ENCODE data around the gene POLDIP2.
A peak's percentile ranks its signal among the peaks of the same experiment; 100 is the strongest.
"Not testable (repeated sequence)": the region's sequence is repeated elsewhere in the genome, so short reads cannot be mapped to it uniquely, and the experiment has no call there.

POLDIP2 gene

DNA sequence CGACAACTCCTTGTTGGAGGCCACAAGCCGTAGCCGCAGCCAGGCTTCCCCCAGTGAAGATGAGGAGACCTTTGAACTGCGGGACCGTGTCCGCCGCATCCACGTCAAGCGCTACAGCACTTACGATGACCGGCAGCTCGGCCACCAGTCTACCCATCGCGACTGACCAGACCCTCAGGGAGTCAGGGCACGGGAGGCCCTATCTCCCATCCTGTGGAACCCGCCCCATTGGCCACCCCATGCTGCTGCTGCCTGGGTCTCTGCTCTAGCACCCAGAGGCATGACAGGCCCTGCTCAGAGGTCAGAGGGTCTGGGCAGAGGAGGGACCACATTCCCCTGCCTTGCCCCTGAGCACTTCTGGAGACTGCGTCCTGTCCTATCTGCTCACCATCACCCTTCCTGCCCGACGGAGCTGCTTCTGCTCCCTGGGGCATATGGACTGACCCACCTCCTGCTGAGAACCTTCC is 12.9 kb downstream of the POLDIP2 start:
- Histone ChIP-seq H3K9me3 (ENCODE audit: control insufficient read depth, insufficient read depth, low read depth, low read length) (no peaks in the 10 kb centered on the region), H3K27ac (ENCODE audit: low read depth, low read length) (no peak overlapping the region), H3K36me3 (ENCODE audit: control insufficient read depth, insufficient read depth, low read length) (peaks cover 98% of the 10 kb centered on the region), H3K9ac (ENCODE audit: low read length) (no peak overlapping the region), H3K4me3 (ENCODE audit: low read depth, low read length) (no peak overlapping the region), H3K4me1 (ENCODE audit: control insufficient read depth, insufficient read depth, low read length) (peaks cover 13% of the 10 kb centered on the region; the same call in 1 of the 2 replicates), H3K27me3 (ENCODE audit: control insufficient read depth, insufficient read depth, low read length) (no peaks in the 10 kb centered on the region)

DNA sequence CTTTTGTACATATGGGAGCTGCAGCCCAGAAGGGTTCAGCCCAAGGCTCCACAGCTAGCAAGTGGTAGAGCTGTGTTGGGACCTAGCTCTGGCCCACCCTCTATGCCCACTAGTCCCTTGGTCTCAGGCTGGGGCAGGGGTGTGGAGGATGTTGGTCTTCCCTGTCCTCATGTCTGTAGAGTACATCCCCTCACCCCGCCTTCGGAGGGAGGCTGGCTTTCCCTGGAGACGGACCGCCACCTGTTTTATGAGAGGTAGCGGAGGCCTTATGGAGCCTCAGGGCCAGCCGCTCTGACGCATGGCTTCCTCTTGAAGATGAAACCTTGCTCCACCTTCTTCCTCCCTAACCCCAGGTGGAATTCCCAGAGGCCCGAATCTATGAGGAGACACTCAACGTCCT is 13.3 kb downstream of the POLDIP2 start:
- no peaks in the 10 kb centered on the region for H3K27me3 ChIP-seq (ENCODE audit: control insufficient read depth, insufficient read depth, low read length)
- H3K36me3 ChIP-seq (ENCODE audit: control insufficient read depth, insufficient read depth, low read length): peaks cover 98% of the 10 kb centered on the region
- no peak overlapping the region for H3K27ac ChIP-seq (ENCODE audit: low read depth, low read length)
- no peak overlapping the region for H3K4me3 ChIP-seq (ENCODE audit: low read depth, low read length)
- H3K9ac ChIP-seq (ENCODE audit: low read length): no peak overlapping the region
- H3K9me3 ChIP-seq (ENCODE audit: control insufficient read depth, insufficient read depth, low read depth, low read length): no peaks in the 10 kb centered on the region
- H3K4me1 ChIP-seq (ENCODE audit: control insufficient read depth, insufficient read depth, low read length): peaks cover 13% of the 10 kb centered on the region; the same call in 1 of the 2 replicates

DNA sequence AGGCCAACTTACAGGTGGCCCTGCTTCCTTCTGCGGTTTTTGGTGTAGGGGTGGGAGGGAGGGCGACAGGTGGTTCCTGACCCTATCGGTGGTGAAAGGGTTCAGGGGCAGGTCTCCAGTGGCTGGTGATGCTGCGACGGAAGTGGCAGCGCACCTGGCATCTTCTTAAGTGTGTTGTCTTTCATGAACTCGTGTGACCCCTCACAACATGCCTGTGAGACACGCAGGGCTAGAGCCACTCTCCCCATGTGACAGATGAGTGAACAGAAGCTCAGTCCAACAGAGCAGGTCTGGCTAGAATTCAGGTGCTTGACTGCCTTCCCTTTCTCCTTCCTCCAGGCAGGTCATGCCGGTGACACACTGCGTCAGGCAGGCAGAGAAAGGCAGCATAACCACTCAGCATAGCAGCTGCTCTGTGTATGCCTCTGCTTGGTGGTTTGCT is 13.8 kb downstream of the POLDIP2 start:
- H3K9me3 ChIP-seq (ENCODE audit: control insufficient read depth, insufficient read depth, low read depth, low read length): no peaks in the 10 kb centered on the region
- no peak overlapping the region for H3K27ac ChIP-seq (ENCODE audit: low read depth, low read length)
- H3K27me3 ChIP-seq (ENCODE audit: control insufficient read depth, insufficient read depth, low read length): no peaks in the 10 kb centered on the region
- peaks cover 95% of the 10 kb centered on the region for H3K36me3 ChIP-seq (ENCODE audit: control insufficient read depth, insufficient read depth, low read length)
- H3K9ac ChIP-seq (ENCODE audit: low read length): no peak overlapping the region
- no peak overlapping the region for H3K4me3 ChIP-seq (ENCODE audit: low read depth, low read length)
- H3K4me1 ChIP-seq (ENCODE audit: control insufficient read depth, insufficient read depth, low read length): peaks cover 13% of the 10 kb centered on the region; the same call in 1 of the 2 replicates

DNA sequence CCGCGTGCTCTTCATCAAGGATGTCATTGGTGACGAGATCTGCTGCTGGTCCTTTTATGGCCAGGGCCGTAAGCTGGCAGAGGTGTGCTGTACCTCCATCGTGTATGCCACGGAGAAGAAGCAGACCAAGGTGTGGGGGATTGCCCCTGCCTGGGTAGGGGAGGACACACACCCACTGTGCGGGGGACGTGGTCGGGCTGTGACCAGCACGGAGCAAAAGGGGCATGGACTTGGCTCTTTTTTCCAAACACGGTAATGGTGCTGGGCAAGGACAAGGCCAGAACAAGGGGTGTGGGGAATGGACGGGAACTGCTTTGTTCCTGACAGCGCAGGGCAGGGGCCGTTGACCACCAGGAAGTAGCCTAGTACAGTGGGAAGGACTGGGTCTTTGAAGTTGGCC is 15.0 kb downstream of the POLDIP2 start:
- Histone ChIP-seq H3K9me3 (ENCODE audit: control insufficient read depth, insufficient read depth, low read depth, low read length) (no peaks in the 10 kb centered on the region), H3K36me3 (ENCODE audit: control insufficient read depth, insufficient read depth, low read length) (peaks cover 85% of the 10 kb centered on the region), H3K4me3 (ENCODE audit: low read depth, low read length) (no peak overlapping the region), H3K27me3 (ENCODE audit: control insufficient read depth, insufficient read depth, low read length) (no peaks in the 10 kb centered on the region), H3K4me1 (ENCODE audit: control insufficient read depth, insufficient read depth, low read length) (peaks cover 10% of the 10 kb centered on the region; the same call in 1 of the 2 replicates), H3K9ac (ENCODE audit: low read length) (no peak overlapping the region), H3K27ac (ENCODE audit: low read depth, low read length) (no peak overlapping the region)

DNA sequence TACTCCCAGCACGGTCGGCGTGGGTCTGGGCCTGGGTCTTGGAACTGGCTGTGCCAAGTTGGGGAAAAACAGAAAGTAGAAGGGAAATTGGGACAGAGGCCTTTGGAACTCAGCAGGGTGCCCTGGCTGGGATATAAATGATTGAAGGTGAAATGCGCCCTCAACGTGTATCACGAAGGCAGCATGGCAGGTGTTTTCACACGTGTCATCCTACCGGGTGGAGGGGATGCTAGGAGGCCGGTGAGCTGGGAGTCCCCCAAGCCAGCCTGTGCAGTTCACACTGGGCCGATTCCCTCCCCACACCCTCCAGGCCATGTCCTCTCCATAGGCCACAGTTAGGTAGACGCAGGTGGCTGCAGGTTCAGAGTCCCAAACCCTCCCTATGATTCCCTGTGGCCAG is 15.8 kb downstream of the POLDIP2 start:
- Histone ChIP-seq H3K36me3 (ENCODE audit: control insufficient read depth, insufficient read depth, low read length) (peaks cover 77% of the 10 kb centered on the region), H3K27me3 (ENCODE audit: control insufficient read depth, insufficient read depth, low read length) (no peaks in the 10 kb centered on the region), H3K9me3 (ENCODE audit: control insufficient read depth, insufficient read depth, low read depth, low read length) (no peaks in the 10 kb centered on the region), H3K9ac (ENCODE audit: low read length) (no peak overlapping the region), H3K4me1 (ENCODE audit: control insufficient read depth, insufficient read depth, low read length) (peaks cover 8% of the 10 kb centered on the region; the same call in 1 of the 2 replicates), H3K27ac (ENCODE audit: low read depth, low read length) (no peak overlapping the region), H3K4me3 (ENCODE audit: low read depth, low read length) (no peak overlapping the region)

DNA sequence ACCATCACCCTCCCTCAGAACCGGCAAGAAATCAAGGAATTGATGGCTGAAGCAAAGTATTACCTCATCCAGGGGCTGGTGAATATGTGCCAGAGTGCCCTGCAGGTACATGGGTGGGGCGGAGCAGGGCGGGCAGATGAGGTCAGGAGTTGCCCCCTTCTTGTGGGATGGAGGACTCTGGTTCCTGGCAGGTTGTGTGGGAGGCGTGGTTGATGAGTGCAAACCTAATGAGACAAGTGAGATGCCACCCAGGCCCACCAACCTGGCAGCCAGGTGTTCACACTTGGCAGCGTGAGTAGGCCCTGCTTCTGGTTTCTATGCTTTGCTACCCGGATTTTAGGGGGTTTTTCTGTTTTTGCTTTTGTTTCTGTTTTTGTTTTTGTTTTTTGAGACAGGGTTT is 17.0 kb downstream of the POLDIP2 start:
- Histone ChIP-seq H3K36me3 (ENCODE audit: control insufficient read depth, insufficient read depth, low read length) (peaks cover 66% of the 10 kb centered on the region), H3K4me1 (ENCODE audit: control insufficient read depth, insufficient read depth, low read length) (peaks cover 6% of the 10 kb centered on the region; the same call in 1 of the 2 replicates), H3K4me3 (ENCODE audit: low read depth, low read length) (no peak overlapping the region), H3K27ac (ENCODE audit: low read depth, low read length) (no peak overlapping the region), H3K27me3 (ENCODE audit: control insufficient read depth, insufficient read depth, low read length) (no peaks in the 10 kb centered on the region), H3K9ac (ENCODE audit: low read length) (no peak overlapping the region), H3K9me3 (ENCODE audit: control insufficient read depth, insufficient read depth, low read depth, low read length) (no peaks in the 10 kb centered on the region)

DNA sequence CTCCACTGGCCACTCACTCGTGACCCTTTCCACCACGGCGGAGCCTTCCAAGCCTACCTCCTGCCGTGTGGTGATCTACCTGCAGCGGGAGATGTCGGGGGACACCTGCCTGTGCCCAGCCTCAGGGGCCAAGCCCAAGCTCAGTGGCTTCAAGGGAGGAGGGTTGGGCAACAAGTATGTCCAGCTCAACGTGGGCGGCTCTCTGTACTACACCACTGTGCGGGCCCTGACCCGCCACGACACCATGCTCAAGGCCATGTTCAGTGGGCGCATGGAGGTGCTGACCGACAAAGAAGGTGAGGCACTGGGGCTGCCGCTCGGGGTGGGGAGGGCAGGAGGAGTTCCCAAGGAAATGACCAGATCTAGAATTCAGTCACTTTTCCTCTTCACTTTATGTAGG is 17.9 kb downstream of the POLDIP2 start:
- peaks cover 57% of the 10 kb centered on the region for H3K36me3 ChIP-seq (ENCODE audit: control insufficient read depth, insufficient read depth, low read length)
- H3K27ac ChIP-seq (ENCODE audit: low read depth, low read length): peak overlapping the region; percentile 14; the same call in 1 of the 2 replicates
- no peak overlapping the region for H3K4me3 ChIP-seq (ENCODE audit: low read depth, low read length)

DNA sequence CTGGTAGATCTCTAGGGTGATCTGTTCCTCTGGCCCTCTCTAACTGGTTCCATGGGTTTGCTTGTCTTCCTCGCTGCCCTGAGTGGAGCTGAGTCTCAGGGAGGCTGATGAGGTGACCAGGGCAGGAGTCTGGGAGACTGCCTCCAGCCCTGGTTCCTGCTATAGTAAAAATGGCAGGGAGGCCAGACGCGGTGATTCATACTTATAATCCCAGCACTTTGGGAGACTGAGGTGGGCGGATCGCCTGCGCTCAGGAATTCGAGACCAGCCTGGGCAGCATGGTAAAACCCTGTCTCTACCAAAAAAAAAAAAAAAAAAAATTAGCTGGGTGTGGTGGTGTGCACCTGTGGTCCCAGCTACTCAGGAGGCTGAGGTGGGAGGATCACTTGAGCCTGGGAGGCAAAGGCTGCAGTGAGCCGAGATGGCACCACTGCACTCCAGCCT is 18.5 kb downstream of the POLDIP2 start:
- H3K9ac ChIP-seq (ENCODE audit: low read length); H3K4me3 ChIP-seq (ENCODE audit: low read depth, low read length); H3K9me3 ChIP-seq (ENCODE audit: control insufficient read depth, insufficient read depth, low read depth, low read length); H3K27me3 ChIP-seq (ENCODE audit: control insufficient read depth, insufficient read depth, low read length); H3K27ac ChIP-seq (ENCODE audit: low read depth, low read length): not testable (repeated sequence)
- H3K4me1 ChIP-seq (ENCODE audit: control insufficient read depth, insufficient read depth, low read length): peaks cover 13% of the 10 kb centered on the region
- H3K36me3 ChIP-seq (ENCODE audit: control insufficient read depth, insufficient read depth, low read length): peaks cover 50% of the 10 kb centered on the region

More for the DNA sequence above, 17.9 kb downstream of the POLDIP2 start:
- peaks cover 9% of the 10 kb centered on the region for H3K4me1 ChIP-seq (ENCODE audit: control insufficient read depth, insufficient read depth, low read length)
- no peaks in the 10 kb centered on the region for H3K27me3 ChIP-seq (ENCODE audit: control insufficient read depth, insufficient read depth, low read length)
- no peak overlapping the region for H3K9ac ChIP-seq (ENCODE audit: low read length)
- no peaks in the 10 kb centered on the region for H3K9me3 ChIP-seq (ENCODE audit: control insufficient read depth, insufficient read depth, low read depth, low read length)

DNA sequence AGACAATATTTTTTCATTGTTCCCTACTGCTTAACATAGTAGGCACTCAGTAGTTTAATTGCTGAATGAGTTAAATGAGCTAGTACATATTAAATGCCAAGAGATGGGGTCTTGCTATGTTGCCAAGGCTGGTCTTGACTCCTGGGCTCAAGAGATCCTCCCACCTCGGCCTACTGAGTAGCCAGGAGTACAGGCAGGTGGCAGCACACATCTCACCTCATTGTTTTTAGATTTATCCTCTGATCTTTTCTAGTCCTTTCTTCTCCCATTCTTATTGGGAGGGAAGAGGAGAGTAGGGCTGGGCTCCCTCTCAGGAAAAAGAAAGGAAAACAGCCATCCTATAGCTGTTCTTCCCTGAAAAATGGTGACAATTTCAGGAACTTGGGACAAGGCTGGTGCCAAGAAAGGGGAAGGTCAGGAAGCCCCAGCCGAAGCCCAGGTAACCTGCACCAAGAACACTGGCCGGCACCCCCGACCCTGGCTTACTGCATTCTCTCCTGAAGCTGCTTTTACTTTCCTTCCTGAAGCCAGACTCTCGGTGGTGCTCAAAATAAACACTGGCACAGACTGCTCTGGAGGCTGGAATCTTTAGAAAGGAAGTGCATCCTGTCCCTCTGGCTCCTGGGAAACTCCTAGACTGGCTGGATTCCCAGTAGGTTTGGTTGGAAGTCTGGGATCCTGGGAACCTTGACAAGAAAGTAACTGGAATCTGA is 19.1 kb downstream of the POLDIP2 start:
- H3K4me3 ChIP-seq (ENCODE audit: low read depth, low read length): no peak overlapping the region
- no peaks in the 10 kb centered on the region for H3K27me3 ChIP-seq (ENCODE audit: control insufficient read depth, insufficient read depth, low read length)
- H3K4me1 ChIP-seq (ENCODE audit: control insufficient read depth, insufficient read depth, low read length): peaks cover 13% of the 10 kb centered on the region
- no peaks in the 10 kb centered on the region for H3K9me3 ChIP-seq (ENCODE audit: control insufficient read depth, insufficient read depth, low read depth, low read length)
- H3K36me3 ChIP-seq (ENCODE audit: control insufficient read depth, insufficient read depth, low read length): peaks cover 46% of the 10 kb centered on the region
- H3K9ac ChIP-seq (ENCODE audit: low read length): no peak overlapping the region
- H3K27ac ChIP-seq (ENCODE audit: low read depth, low read length): no peak overlapping the region

DNA sequence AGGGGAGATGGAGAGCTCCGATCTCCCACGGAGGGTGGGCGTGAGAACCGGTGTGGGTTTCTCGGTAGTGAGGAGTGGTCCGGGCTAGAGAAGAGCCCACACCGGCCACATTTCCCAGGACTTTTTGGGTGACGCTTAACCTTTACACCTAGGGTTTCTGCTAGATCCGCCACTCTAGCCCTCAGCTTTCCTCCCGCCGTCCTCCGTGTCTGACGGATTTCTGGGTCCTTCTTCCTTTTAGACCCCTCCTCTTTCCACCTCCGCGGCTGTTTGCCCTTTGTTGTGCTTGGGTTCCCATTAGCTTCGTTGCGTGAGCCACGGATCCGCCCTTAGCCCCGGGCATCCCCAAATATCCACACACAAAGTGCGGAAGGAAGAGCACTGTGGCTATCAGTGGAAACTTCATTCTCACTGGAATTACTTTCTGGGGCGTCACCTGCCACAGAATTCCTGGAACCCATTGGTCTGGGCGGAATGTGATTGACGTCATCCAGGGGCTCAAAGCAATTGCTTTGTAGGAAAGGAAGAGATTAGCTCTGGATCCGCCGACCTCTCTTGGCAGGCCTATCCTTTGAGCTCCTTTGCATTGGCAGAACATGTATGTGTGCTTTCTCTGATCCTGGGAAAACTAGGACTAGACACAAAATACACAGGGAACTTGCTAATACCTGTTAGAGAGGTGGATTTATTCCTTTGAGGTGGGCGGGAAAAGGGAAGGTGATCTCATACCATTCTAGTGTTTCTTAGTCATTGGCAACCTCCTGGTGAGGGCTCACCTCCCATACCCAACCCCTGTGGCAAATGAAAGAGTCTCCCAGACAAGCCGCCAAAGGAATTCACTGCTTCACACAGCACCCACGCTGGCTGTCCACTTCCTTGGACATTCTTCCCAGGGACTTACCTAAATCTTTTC is 21.1 kb downstream of the POLDIP2 start:
- Histone ChIP-seq H3K27ac (ENCODE audit: low read depth, low read length) (peak overlapping the region; percentile 62), H3K4me1 (ENCODE audit: control insufficient read depth, insufficient read depth, low read length) (peaks cover 13% of the 10 kb centered on the region), H3K9ac (ENCODE audit: low read length) (peak overlapping the region; percentile 92), H3K4me3 (ENCODE audit: low read depth, low read length) (peak overlapping the region; percentile 93), H3K36me3 (ENCODE audit: control insufficient read depth, insufficient read depth, low read length) (peaks cover 32% of the 10 kb centered on the region), H3K9me3 (ENCODE audit: control insufficient read depth, insufficient read depth, low read depth, low read length) (no peaks in the 10 kb centered on the region), H3K27me3 (ENCODE audit: control insufficient read depth, insufficient read depth, low read length) (no peaks in the 10 kb centered on the region)
